Upper lobe of left lung (tissue), 4 donors: Measurements from ENCODE around the gene FABP2.

Experiments
- POLR2AphosphoS5 ChIP-seq, 2 donors: sonication (generic); formaldehyde crosslinking; IDR thresholded peaks; one replicate each; pipeline ENCODE4 v1.5.1; 2017; ENCODE audit warnings: antibody characterized with exemption in 2 of 2
- TF ChIP-seq, protein P1 (sequence below), 6 experiments: fragments of 450-650 bp in 4 of 6; fragments of 200-600 bp in 2 of 6; sonication (generic) in 2 of 6; IDR thresholded peaks; one replicate each; pipeline ENCODE4 v1.5.1; 2016 to 2019; ENCODE audit warnings: antibody characterized with exemption in 6 of 6

- TF ChIP-seq, protein P1, sequence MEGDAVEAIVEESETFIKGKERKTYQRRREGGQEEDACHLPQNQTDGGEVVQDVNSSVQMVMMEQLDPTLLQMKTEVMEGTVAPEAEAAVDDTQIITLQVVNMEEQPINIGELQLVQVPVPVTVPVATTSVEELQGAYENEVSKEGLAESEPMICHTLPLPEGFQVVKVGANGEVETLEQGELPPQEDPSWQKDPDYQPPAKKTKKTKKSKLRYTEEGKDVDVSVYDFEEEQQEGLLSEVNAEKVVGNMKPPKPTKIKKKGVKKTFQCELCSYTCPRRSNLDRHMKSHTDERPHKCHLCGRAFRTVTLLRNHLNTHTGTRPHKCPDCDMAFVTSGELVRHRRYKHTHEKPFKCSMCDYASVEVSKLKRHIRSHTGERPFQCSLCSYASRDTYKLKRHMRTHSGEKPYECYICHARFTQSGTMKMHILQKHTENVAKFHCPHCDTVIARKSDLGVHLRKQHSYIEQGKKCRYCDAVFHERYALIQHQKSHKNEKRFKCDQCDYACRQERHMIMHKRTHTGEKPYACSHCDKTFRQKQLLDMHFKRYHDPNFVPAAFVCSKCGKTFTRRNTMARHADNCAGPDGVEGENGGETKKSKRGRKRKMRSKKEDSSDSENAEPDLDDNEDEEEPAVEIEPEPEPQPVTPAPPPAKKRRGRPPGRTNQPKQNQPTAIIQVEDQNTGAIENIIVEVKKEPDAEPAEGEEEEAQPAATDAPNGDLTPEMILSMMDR (IDR thresholded peaks at IDR 0.05) = no peak
- TF ChIP-seq POLR2AphosphoS5 (IDR thresholded peaks at IDR 0.05) = no peak
Observed at GRCh38 chr4:119307606-119308005, 14.3 kb downstream of the FABP2 start.
